HepG2 (cell line): Measurements from ENCODE around the gene FAH. TPM values are rescaled to one million over a fixed set of nuclear protein-coding genes. Genes with fewer than 3 reads are reported as not detected.

Experiments
- ATAC-seq: fragments of 200-7000 bp; cut with Tn5 transposase; 3 replicates; pipeline ENCODE4 v1.9.1; 2020; ENCODE audit warnings: mild to moderate bottlenecking, moderate library complexity
- BruUV-seq: library from RNA; stranded (reverse); fragments of 400-500 nt; replicated peaks from 2 replicates; lab custom pipeline; 2021; lab: Mats Ljungman, UMichigan
- CTCF ChIA-PET: fragments of 300-600 bp; formaldehyde crosslinking; extraction: SDS; loops from one replicate; lab custom pipeline; 2021; ENCODE audit warnings: low total read pairs, inconsistent platforms, low intra/inter-chr PET ratio; lab: Yijun Ruan, JAX
- POLR2A ChIA-PET: fragments of 350-600 bp; sonication (Branson Sonifier 250); formaldehyde crosslinking; loops from one replicate; lab custom pipeline; 2020; ENCODE audit warnings: antibody characterized with exemption, inconsistent platforms; lab: Yijun Ruan, JAX
- DNase-seq: peaks from one replicate; pipeline ENCODE4 v3.0.0-alpha.2; 2015; ENCODE audit warnings: low spot score
- FAIRE-seq: peaks from 3 replicates; lab custom pipeline; 2011; peaks lifted over from hg19 to GRCh38; lab: Jason Lieb, UNC
- H2AFZ ChIP-seq: one replicate; pipeline ENCODE4 v1.6.1; 2011; ENCODE audit warnings: low read length, inconsistent platforms
- H3K27ac ChIP-seq: fragments of 300-600 bp; 3 replicates; pipeline ENCODE4 v1.8.0; 2011; ENCODE audit warnings: mixed run types, mild to moderate bottlenecking, mixed read lengths, low read length, inconsistent platforms; ENCODE audit not compliant: insufficient read depth; ENCODE audit errors: extremely low read length
- H3K27me3 ChIP-seq, 2 experiments: fragments of 200-600 bp in 1 of 2; 2 replicates in 1 of 2; 3 replicates in 1 of 2; pipeline versions ENCODE4 v1.6.0 to v1.8.0; 2011; ENCODE audit warnings: low read length in 2 of 2, mild to moderate bottlenecking in 2 of 2, moderate library complexity in 2 of 2, inconsistent platforms in 1 of 2; ENCODE audit not compliant: insufficient read depth in 2 of 2, control insufficient read depth in 1 of 2
- H3K36me3 ChIP-seq, 2 experiments: fragments of 200-600 bp in 1 of 2; replicated peaks in 1 of 2; 2 replicates in 1 of 2; 3 replicates in 1 of 2; pipeline versions ENCODE4 v1.5.1 to v1.8.0; 2011; ENCODE audit warnings: low read length in 2 of 2, inconsistent platforms in 1 of 2; ENCODE audit not compliant: insufficient read depth in 2 of 2, control insufficient read depth in 1 of 2
- H3K4me1 ChIP-seq: 2 replicates; pipeline ENCODE4 v1.5.1; 2012; ENCODE audit warnings: low read length, inconsistent platforms; ENCODE audit not compliant: insufficient read depth
- H3K4me2 ChIP-seq: 2 replicates; pipeline ENCODE4 v1.6.0; 2011; ENCODE audit warnings: low read depth, low read length, inconsistent platforms
- H3K4me3 ChIP-seq, 3 experiments: fragments of 200-600 bp in 1 of 3; sonication (generic), shearing (Covaris generic) in 1 of 3; replicated peaks in 1 of 3; 2 replicates each; pipeline ENCODE4 v1.5.1; 2011 to 2016; ENCODE audit warnings: low read length in 3 of 3, inconsistent platforms in 2 of 3, low read depth in 2 of 3, mild to moderate bottlenecking in 2 of 3, control low read depth in 1 of 3, mixed read lengths in 1 of 3; ENCODE audit not compliant: insufficient read depth in 1 of 3
- H3K79me2 ChIP-seq: one replicate; pipeline ENCODE4 v1.6.1; 2011; ENCODE audit warnings: low read length, inconsistent platforms; ENCODE audit not compliant: insufficient read depth
- H3K9ac ChIP-seq: 2 replicates; pipeline ENCODE4 v1.6.0; 2011; ENCODE audit warnings: mild to moderate bottlenecking, low read depth, low read length, inconsistent platforms; ENCODE audit not compliant: insufficient read depth
- H3K9me3 ChIP-seq: 2 replicates; pipeline ENCODE4 v1.5.1; 2012; ENCODE audit warnings: mild to moderate bottlenecking, low read length
- H4K20me1 ChIP-seq: 2 replicates; pipeline ENCODE4 v1.6.0; 2011; ENCODE audit warnings: inconsistent platforms, mild to moderate bottlenecking, low read length, moderate library complexity; ENCODE audit not compliant: insufficient read depth
- HBP1 ChIP-seq: IDR thresholded peaks from 2 replicates; pipeline ENCODE4 v1.6.1; 2016; ENCODE audit warnings: low read depth, control low read depth
- MTERF4 ChIP-seq: sonication (generic); formaldehyde crosslinking; IDR thresholded peaks from 2 replicates; pipeline ENCODE4 v1.8.0; 2023; ENCODE audit warnings: mild to moderate bottlenecking, missing genetic modification reagents
- ZMAT5 ChIP-seq: sonication (generic); formaldehyde crosslinking; IDR thresholded peaks from 2 replicates; pipeline ENCODE4 v1.5.0; 2020; ENCODE audit warnings: mild to moderate bottlenecking, low read depth, missing genetic modification reagents, borderline replicate concordance
- ZNF24 ChIP-seq: fragments of 450-650 bp; IDR thresholded peaks from 2 replicates; pipeline ENCODE4 v1.6.1; 2017; ENCODE audit warnings: antibody characterized with exemption, mild to moderate bottlenecking
- ZNF660 ChIP-seq: sonication (generic); formaldehyde crosslinking; IDR thresholded peaks from 2 replicates; pipeline ENCODE4 v1.5.1; 2020; ENCODE audit warnings: mild to moderate bottlenecking, low read depth, missing genetic modification reagents, borderline replicate concordance
- whole genome bisulfite sequencing: methylation state at CpG from one replicate; pipeline ENCODE4 v1.1.6; 2017; ENCODE audit warnings: low lambda C conversion rate; 5-methylcytosine and 5-hydroxymethylcytosine counted together
- in situ Hi-C: cut with HindIII; loops from 2 replicates; pipeline ENCODE4 v1.10.0; 2017; ENCODE audit warnings: low pct_unique_long_range_greater_than_20kb; ENCODE audit not compliant: extremely low pct_ligation_motif_present
- intact Hi-C: fragments of 100-400 bp; cut with micrococcal nuclease; formaldehyde crosslinking; loops from one replicate; pipeline ENCODE4 v1.10.0; 2022; ENCODE audit not compliant: unreplicated experiment
- polyA plus RNA-seq, 8 experiments: library from polyadenylated mRNA; depleted of rRNA in 3 of 8; stranded (reverse) in 7 of 8; unstranded in 1 of 8; fragments of >200 nt; fragmentation: Illumina TruSeq in 4 of 8; extraction: Trizol in 4 of 8; gene quantifications; 2 replicates each; pipeline versions ENCODE4 v1.2.1 to v1.2.3, GENCODE V29; 2011 to 2016; ENCODE audit warnings: low read depth in 4 of 8, missing spikeins in 1 of 8, mixed read lengths in 1 of 8; ENCODE audit not compliant: insufficient read depth in 1 of 8
- total RNA-seq, 5 experiments: library from RNA; depleted of rRNA; stranded (reverse); fragments of >200 nt; fragmentation: Illumina TruSeq; extraction: Trizol; gene quantifications; 2 replicates each; pipeline ENCODE4 v1.2.3, GENCODE V29; 2016; ENCODE audit warnings: low read depth in 1 of 5
- TF ChIP-seq, protein P1 (sequence below): sonication (generic); formaldehyde crosslinking; IDR thresholded peaks from 2 replicates; pipeline ENCODE4 v1.5.1; 2020; ENCODE audit warnings: mild to moderate bottlenecking, missing genetic modification reagents

Gene FAH
- total and polyA plus RNA-seq, 2 of the 13 experiments (the other 11 are each of a cell fraction or from before 2014, with no cell fraction given), result 36.6 to 75.0 TPM

GRCh38 chr15:80159811-80160569, 7.2 kb downstream of the FAH start:
- Histone ChIP-seq H3K36me3 (peaks cover 13 to 24% of the 10 kb centered on the region in 2 experiments), H3K27me3 (no peaks in the 10 kb centered on the region), H2AFZ (no peak overlapping the region), H3K4me3 (no peak overlapping the region), H3K4me2 (no peak overlapping the region), H3K4me1 (peaks cover 82% of the 10 kb centered on the region)
- POLR2A ChIA-PET, result interaction anchor here (1.2 to 3.5 kb wide), 3 partner anchors 12 to 101 kb away, joined by 4 to 28 read pairs (median 8); partner anchors contain the start of gene ZFAND6
- BruUV-seq, result no TSS peak
- DNase-seq, result no peak
- FAIRE-seq, result no peak
- intact Hi-C loops, result loop anchor here (10.0 kb wide), 1 partner anchor 275 kb away; no protein-coding TSS in a partner anchor
- in situ Hi-C loops, result loop anchor here (25.0 kb wide), 1 partner anchor 273 kb away; the partner anchor contains the start of gene MTHFS
- no peak for TF ChIP-seq ZNF660 (CRISPR knock-in tag)
- TF ChIP-seq, protein P1, sequence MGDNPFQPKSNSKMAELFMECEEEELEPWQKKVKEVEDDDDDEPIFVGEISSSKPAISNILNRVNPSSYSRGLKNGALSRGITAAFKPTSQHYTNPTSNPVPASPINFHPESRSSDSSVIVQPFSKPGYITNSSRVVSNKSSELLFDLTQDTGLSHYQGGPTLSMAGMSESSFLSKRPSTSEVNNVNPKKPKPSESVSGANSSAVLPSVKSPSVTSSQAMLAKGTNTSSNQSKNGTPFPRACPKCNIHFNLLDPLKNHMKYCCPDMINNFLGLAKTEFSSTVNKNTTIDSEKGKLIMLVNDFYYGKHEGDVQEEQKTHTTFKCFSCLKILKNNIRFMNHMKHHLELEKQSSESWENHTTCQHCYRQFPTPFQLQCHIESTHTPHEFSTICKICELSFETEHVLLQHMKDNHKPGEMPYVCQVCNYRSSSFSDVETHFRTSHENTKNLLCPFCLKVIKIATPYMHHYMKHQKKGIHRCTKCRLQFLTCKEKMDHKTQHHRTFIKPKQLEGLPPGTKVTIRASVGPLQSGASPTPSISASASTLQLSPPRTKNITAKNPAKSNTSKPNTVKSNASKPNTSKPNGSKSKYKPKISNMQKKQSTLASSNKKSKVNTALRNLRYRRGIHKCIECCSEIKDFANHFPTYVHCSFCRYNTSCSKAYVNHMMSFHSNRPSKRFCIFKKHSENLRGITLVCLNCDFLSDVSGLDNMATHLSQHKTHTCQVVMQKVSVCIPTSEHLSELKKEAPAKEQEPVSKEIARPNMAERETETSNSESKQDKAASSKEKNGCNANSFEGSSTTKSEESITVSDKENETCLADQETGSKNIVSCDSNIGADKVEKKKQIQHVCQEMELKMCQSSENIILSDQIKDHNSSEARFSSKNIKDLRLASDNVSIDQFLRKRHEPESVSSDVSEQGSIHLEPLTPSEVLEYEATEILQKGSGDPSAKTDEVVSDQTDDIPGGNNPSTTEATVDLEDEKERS (CRISPR knock-in tag), result 0 out of 2 replicates have a peak, but pooled peaks have one; percentile 31
- 0 out of 2 replicates have a peak, but pooled peaks have one; percentile 12 for TF ChIP-seq MTERF4 (CRISPR knock-in tag)
- no peak for TF ChIP-seq ZMAT5 (CRISPR knock-in tag)
- 0 out of 2 replicates have a peak, but pooled peaks have one; percentile 5 for TF ChIP-seq HBP1 (CRISPR knock-in tag)
- TF ChIP-seq ZNF24, result no peak
- TF ChIP-seq, all 625 proteins: peak for 3
- peak overlapping the region; percentile 77 for H3K27ac ChIP-seq
- H3K9ac ChIP-seq, result no peak overlapping the region; the same call in 1 of the 2 replicates
- peaks cover 6% of the 10 kb centered on the region for H3K79me2 ChIP-seq
- CTCF ChIA-PET, result no interaction called here
- WGBS, result 100% methylated on average over 10 of the region's 12 CpGs
- H4K20me1 ChIP-seq, result no peaks in the 10 kb centered on the region
- ATAC-seq, result no peak
- H3K9me3 ChIP-seq, result no peaks in the 10 kb centered on the region
